HCT116 (cell line): ENCODE results near the gene KSR2. TPM values are rescaled to one million over a fixed set of nuclear protein-coding genes. Genes with fewer than 3 reads are reported as not detected.

Experiments used
- ATAC-seq: fragments of 200-7000 bp; cut with Tn5 transposase; 2 replicates; pipeline ENCODE4 v1.9.1; 2020; ENCODE audit warnings: mild to moderate bottlenecking, moderate library complexity
- BruUV-seq: library from RNA; stranded (reverse); fragments of 400-500 nt; replicated peaks from 2 replicates; lab custom pipeline; 2021; lab: Mats Ljungman, UMichigan
- CTCF ChIA-PET: fragments of 300-600 bp; sonication (Branson Sonifier 250); formaldehyde crosslinking; loops from one replicate; lab custom pipeline; 2021; ENCODE audit warnings: antibody characterized with exemption; lab: Charles Lee
- POLR2A ChIA-PET: fragments of 300-600, 350-600 bp; sonication (Branson Sonifier 250); formaldehyde crosslinking; loops from one replicate; lab custom pipeline; 2021; ENCODE audit warnings: antibody characterized with exemption; lab: Charles Lee
- RAD21 ChIA-PET, 2 experiments: fragments of 300-600 bp; sonication (Branson Sonifier 250); formaldehyde crosslinking; loops; one replicate each; lab custom pipeline; 2023; ENCODE audit warnings: low total read pairs in 2 of 2; ENCODE audit not compliant: uncharacterized antibody in 2 of 2, unreplicated experiment in 2 of 2, low non-redundant PET in 1 of 2; lab: Charles Lee
- DNase-seq: peaks from one replicate; pipeline ENCODE4 v3.0.0-alpha.2; 2010; ENCODE audit warnings: low read depth, low spot score
- H2AFZ ChIP-seq: fragments of 200-600 bp; shearing (Covaris generic), sonication (generic); 2 replicates; pipeline ENCODE4 v1.6.1; 2017; ENCODE audit warnings: low read depth, mixed run types, mixed read lengths, antibody characterized with exemption, low read length; ENCODE audit not compliant: poor library complexity, severe bottlenecking
- H3K27ac ChIP-seq: 2 replicates; pipeline ENCODE4 v1.5.1; 2012; ENCODE audit warnings: low read depth, low read length
- H3K27me3 ChIP-seq: fragments of 200-600 bp; sonication (generic); 2 replicates; pipeline ENCODE4 v1.6.1; 2016; ENCODE audit warnings: mixed run types, low read length, mixed read lengths; ENCODE audit not compliant: insufficient read depth
- H3K36me3 ChIP-seq, 2 experiments: fragments of 200-500 bp in 1 of 2; fragments of 200-600 bp in 1 of 2; sonication (Bioruptor generic) in 1 of 2; sonication (generic) in 1 of 2; 2 replicates each; pipeline versions ENCODE4 v1.5.1 to v1.6.1; 2014 to 2016; ENCODE audit warnings: low read length in 2 of 2, inconsistent platforms in 1 of 2, mixed read lengths in 1 of 2, mixed run types in 1 of 2; ENCODE audit not compliant: insufficient read depth in 2 of 2, control insufficient read depth in 1 of 2
- H3K4me1 ChIP-seq, 2 experiments: fragments of 200-600 bp in 1 of 2; sonication (generic) in 1 of 2; 2 replicates each; pipeline versions ENCODE4 v1.5.1 to v1.6.1; 2012 to 2017; ENCODE audit warnings: low read length in 2 of 2, inconsistent platforms in 1 of 2, mild to moderate bottlenecking in 1 of 2, mixed read lengths in 1 of 2, mixed run types in 1 of 2, moderate library complexity in 1 of 2; ENCODE audit not compliant: insufficient read depth in 2 of 2, control insufficient read depth in 1 of 2
- H3K4me2 ChIP-seq: fragments of 200-600 bp; sonication (generic); 2 replicates; pipeline ENCODE4 v1.6.1; 2017; ENCODE audit warnings: mixed run types, low read length, mixed read lengths
- H3K4me3 ChIP-seq, 2 experiments: fragments of 200-600 bp in 1 of 2; sonication (generic) in 1 of 2; replicated peaks in 1 of 2; 2 replicates each; pipeline ENCODE4 v1.5.1; 2011 to 2016; ENCODE audit warnings: low read length in 2 of 2, control low read depth in 1 of 2, low read depth in 1 of 2, mild to moderate bottlenecking in 1 of 2, mixed read lengths in 1 of 2, mixed run types in 1 of 2
- H3K79me2 ChIP-seq: fragments of 200-600 bp; sonication (generic); 2 replicates; pipeline ENCODE4 v1.6.1; 2017; ENCODE audit warnings: mild to moderate bottlenecking, mixed run types, low read length, moderate library complexity, mixed read lengths; ENCODE audit not compliant: insufficient read depth
- H3K9ac ChIP-seq: fragments of 200-600 bp; sonication (generic); 2 replicates; pipeline ENCODE4 v1.6.1; 2016; ENCODE audit warnings: low read length, mixed read lengths
- H3K9me2 ChIP-seq: fragments of 200-600 bp; sonication (generic), shearing (Covaris generic); 2 replicates; pipeline ENCODE4 v1.6.1; 2017; ENCODE audit warnings: mixed run types, mild to moderate bottlenecking, moderate library complexity; ENCODE audit not compliant: insufficient read depth
- H3K9me3 ChIP-seq, 2 experiments: fragments of 200-500 bp in 1 of 2; fragments of 200-600 bp in 1 of 2; sonication (Bioruptor generic) in 1 of 2; sonication (generic) in 1 of 2; 2 replicates each; pipeline ENCODE4 v1.6.1; 2014 to 2017; ENCODE audit warnings: low read length in 2 of 2, mixed read lengths in 2 of 2, inconsistent platforms in 1 of 2, low read depth in 1 of 2, mild to moderate bottlenecking in 1 of 2, mixed run types in 1 of 2, moderate library complexity in 1 of 2; ENCODE audit not compliant: control insufficient read depth in 1 of 2, insufficient read depth in 1 of 2
- H4K20me1 ChIP-seq: fragments of 200-600 bp; sonication (generic), shearing (Covaris generic); 2 replicates; pipeline ENCODE4 v1.6.1; 2017; ENCODE audit warnings: mixed run types, mild to moderate bottlenecking, moderate library complexity; ENCODE audit not compliant: insufficient read depth
- CBX3 ChIP-seq: IDR thresholded peaks from 2 replicates; pipeline ENCODE4 v1.6.1; 2012; ENCODE audit warnings: low read depth
- CEBPB ChIP-seq: IDR thresholded peaks from 2 replicates; pipeline ENCODE4 v1.6.1; 2012; ENCODE audit warnings: low read depth
- CTCF ChIP-seq, 3 experiments: fragments of 200-600 bp in 1 of 3; sonication (generic) in 1 of 3; IDR thresholded peaks in 2 of 3; conservative IDR thresholded peaks in 1 of 3; 2 replicates each; pipeline ENCODE4 v1.5.1; 2012 to 2017; ENCODE audit warnings: low read depth in 2 of 3, low read length in 2 of 3, antibody characterized with exemption in 1 of 3, borderline replicate concordance in 1 of 3, control low read depth in 1 of 3, mild to moderate bottlenecking in 1 of 3, mixed read lengths in 1 of 3, mixed run types in 1 of 3, moderate library complexity in 1 of 3; ENCODE audit not compliant: insufficient read depth in 1 of 3
- ELF1 ChIP-seq: IDR thresholded peaks from 2 replicates; pipeline ENCODE4 v1.6.1; 2012; ENCODE audit warnings: low read depth, borderline replicate concordance
- EZH2 ChIP-seq: fragments of 200-600 bp; sonication (generic); IDR thresholded peaks from 2 replicates; pipeline ENCODE4 v1.6.1; 2017; ENCODE audit warnings: antibody characterized with exemption, mixed run types
- EZH2phosphoT487 ChIP-seq: fragments of 200-600 bp; IDR thresholded peaks from 2 replicates; pipeline ENCODE4 v1.6.1; 2018; ENCODE audit warnings: antibody characterized with exemption, borderline replicate concordance
- FOSL1 ChIP-seq: IDR thresholded peaks from 2 replicates; pipeline ENCODE4 v1.6.1; 2012; ENCODE audit warnings: low read depth
- JUND ChIP-seq: IDR thresholded peaks from 2 replicates; pipeline ENCODE4 v1.6.1; 2012
- MAX ChIP-seq: IDR thresholded peaks from 2 replicates; pipeline ENCODE4 v1.6.1; 2012
- POLR2A ChIP-seq: IDR thresholded peaks from 2 replicates; pipeline ENCODE4 v1.7.0; 2011; ENCODE audit warnings: borderline replicate concordance; ENCODE audit not compliant: insufficient read depth, insufficient read length; ENCODE audit errors: extremely low read depth
- POLR2AphosphoS5 ChIP-seq: IDR thresholded peaks from 2 replicates; pipeline ENCODE4 v1.6.1; 2011; ENCODE audit warnings: mild to moderate bottlenecking, low read depth, low read length, moderate library complexity
- RAD21 ChIP-seq: IDR thresholded peaks from 2 replicates; pipeline ENCODE4 v1.6.1; 2012; ENCODE audit warnings: low read depth, mild to moderate bottlenecking
- SIN3A ChIP-seq: IDR thresholded peaks from 2 replicates; pipeline ENCODE4 v1.6.1; 2012; ENCODE audit warnings: low read depth
- SP1 ChIP-seq: IDR thresholded peaks from 2 replicates; pipeline ENCODE4 v1.6.1; 2012; ENCODE audit warnings: low read depth
- SRF ChIP-seq: IDR thresholded peaks from 2 replicates; pipeline ENCODE4 v1.6.1; 2012; ENCODE audit warnings: low read depth
- YY1 ChIP-seq: IDR thresholded peaks from 2 replicates; pipeline ENCODE4 v1.6.1; 2011; ENCODE audit warnings: low read length, low read depth, moderate library complexity, mild to moderate bottlenecking; ENCODE audit not compliant: insufficient replicate concordance; ENCODE audit errors: extremely low read depth
- ZFX ChIP-seq: fragments of 450-650 bp; IDR thresholded peaks from 2 replicates; pipeline ENCODE4 v1.6.1; 2017
- ZNF274 ChIP-seq: fragments of 200-500 bp; sonication (Bioruptor generic); IDR thresholded peaks from 2 replicates; pipeline ENCODE4 v1.6.1; 2014; ENCODE audit warnings: mild to moderate bottlenecking, low read depth, low read length, inconsistent platforms
- intact Hi-C: fragments of 100-400 bp; cut with micrococcal nuclease; formaldehyde crosslinking; loops from 2 replicates; pipeline ENCODE4 v1.10.0; 2022
- total RNA-seq: library from RNA; stranded (reverse); gene quantifications from one replicate; pipeline ENCODE4 v1.2.1, GENCODE V29; 2021; ENCODE audit not compliant: unreplicated experiment

KSR2 gene
- total RNA-seq, 1 experiment from 2014 or later, result 10.1 TPM

- BruUV-seq, result no TSS peak
These were observed 435.1 kb downstream of the KSR2 start for GRCh38 chr12:117533687-117534086.

GRCh38 chr12:117530796-117531195 lies 438.0 kb downstream of the KSR2 start:
- RAD21 ChIA-PET, result no interaction called here
- TF ChIP-seq SRF (no peak), FOSL1 (no peak), ZFX (no peak), EZH2 (no peak), RAD21 (no peak), ELF1 (no peak), MAX (no peak), SP1 (no peak), ZNF274 (no peak), SIN3A (no peak), CTCF (IDR thresholded peaks at IDR 0.05 in 2 of 3, conservative IDR thresholded peaks at IDR 0.05 in 1 of 3; ENCODE audit: borderline replicate concordance in 1 of 3, insufficient read depth in 1 of 3, low read depth in 2 of 3, low read length in 2 of 3) (no peak), EZH2phosphoT487 (no peak), CBX3 (no peak), POLR2A (no peak), JUND (no peak), YY1 (no peak), CEBPB (no peak), POLR2AphosphoS5 (no peak)
- no peak overlapping the region for H3K4me2 ChIP-seq

More at GRCh38 chr12:117533687-117534086, 435.1 kb downstream of the KSR2 start:
- Histone ChIP-seq H3K9me2 (no peaks in the 10 kb centered on the region), H3K4me2 (0 out of 2 replicates have a peak overlapping the region, but pooled peaks have one; percentile 14), H4K20me1 (no peaks in the 10 kb centered on the region), H3K36me3 (no peaks in the 10 kb centered on the region), H3K9me3 (no peaks in the 10 kb centered on the region), H3K4me1 (peaks cover 0 to 7% of the 10 kb centered on the region in 2 experiments; a peak in 1 of 4 replicates), H3K27me3 (no peaks in the 10 kb centered on the region), H3K4me3 (no peak overlapping the region), H3K79me2 (no peaks in the 10 kb centered on the region), H3K27ac (no peak overlapping the region), H3K9ac (no peak overlapping the region), H2AFZ (no peak overlapping the region)
- TF ChIP-seq SIN3A (no peak), RAD21 (no peak), YY1 (no peak), SP1 (no peak)
- ATAC-seq (no peak), DNase-seq (no peak)
- RAD21 ChIA-PET, result no interaction called here
- CTCF ChIA-PET, result no interaction called here
- POLR2A ChIA-PET, result no interaction called here
- intact Hi-C loops, result no loop called here

More at GRCh38 chr12:117530796-117531195, 438.0 kb downstream of the KSR2 start:
- Histone ChIP-seq H3K36me3 (no peaks in the 10 kb centered on the region), H3K79me2 (no peaks in the 10 kb centered on the region), H3K27me3 (no peaks in the 10 kb centered on the region), H3K27ac (no peak overlapping the region), H3K9me2 (no peaks in the 10 kb centered on the region), H3K4me3 (no peak overlapping the region), H3K4me1 (peaks cover 0 to 7% of the 10 kb centered on the region in 2 experiments; a peak in 1 of 4 replicates), H3K9me3 (no peaks in the 10 kb centered on the region), H3K9ac (no peak overlapping the region), H4K20me1 (no peaks in the 10 kb centered on the region), H2AFZ (no peak overlapping the region)
- ATAC-seq (no peak), DNase-seq (no peak)
- BruUV-seq, result no TSS peak
- intact Hi-C loops, result no loop called here
- ChIA-PET POLR2A (no interaction called here), CTCF (no interaction called here)
